Activated B cell treated with CpG ODN at 0.5 μM for 24 hours (primary cell): ENCODE results near the gene ZNF592. TPM values are rescaled to one million over a fixed set of nuclear protein-coding genes. Genes with fewer than 3 reads are reported as not detected.

Source experiments
- ATAC-seq: fragments of 200-7000 bp; cut with Tn5 transposase; one replicate; pipeline ENCODE4 v1.10.0; 2021; ENCODE audit warnings: low read depth, mild to moderate bottlenecking, moderate library complexity
- CTCF ChIA-PET: fragments of 350-600 bp; sonication (Branson Sonifier 250); formaldehyde crosslinking; loops from one replicate; lab custom pipeline; 2021; ENCODE audit warnings: antibody characterized with exemption; lab: Charles Lee
- POLR2A ChIA-PET: fragments of 350-600 bp; sonication (Branson Sonifier 250); formaldehyde crosslinking; loops from one replicate; lab custom pipeline; 2021; ENCODE audit warnings: antibody characterized with exemption; lab: Charles Lee
- DNase-seq: peaks from one replicate; pipeline ENCODE4 v3.0.0; 2022
- H3K27ac Mint-ChIP-seq: one replicate; pipeline ENCODE4 v1.8.0; 2020; ENCODE audit warnings: mixed read lengths
- H3K27me3 Mint-ChIP-seq: one replicate; pipeline ENCODE4 v1.8.0; 2021; ENCODE audit warnings: mixed read lengths
- H3K36me3 Mint-ChIP-seq: one replicate; pipeline ENCODE4 v1.8.0; 2021; ENCODE audit warnings: low read depth, mixed read lengths
- H3K4me1 Mint-ChIP-seq: one replicate; pipeline ENCODE4 v1.8.0; 2021; ENCODE audit warnings: mixed read lengths
- H3K4me3 Mint-ChIP-seq: one replicate; pipeline ENCODE4 v1.8.0; 2020; ENCODE audit warnings: mild to moderate bottlenecking, mixed read lengths
- H3K9me3 Mint-ChIP-seq: one replicate; pipeline ENCODE4 v1.8.0; 2020; ENCODE audit warnings: mixed read lengths
- intact Hi-C: fragments of 100-400 bp; cut with micrococcal nuclease; formaldehyde crosslinking; loops from one replicate; pipeline ENCODE4 v1.15.1; 2024
- total RNA-seq: library from RNA; stranded (reverse); gene quantifications from 2 replicates; pipeline ENCODE4 v1.2.3, GENCODE V29; 2022
- TF ChIP-seq, protein P1 (sequence below): fragments of 200-600 bp; IDR thresholded peaks from one replicate; pipeline ENCODE4 v1.8.0; 2022; ENCODE audit warnings: antibody characterized with exemption, mild to moderate bottlenecking

The ZNF592 gene
- total RNA-seq, 1 donor from 2014 or later = 44.3 TPM

DNA sequence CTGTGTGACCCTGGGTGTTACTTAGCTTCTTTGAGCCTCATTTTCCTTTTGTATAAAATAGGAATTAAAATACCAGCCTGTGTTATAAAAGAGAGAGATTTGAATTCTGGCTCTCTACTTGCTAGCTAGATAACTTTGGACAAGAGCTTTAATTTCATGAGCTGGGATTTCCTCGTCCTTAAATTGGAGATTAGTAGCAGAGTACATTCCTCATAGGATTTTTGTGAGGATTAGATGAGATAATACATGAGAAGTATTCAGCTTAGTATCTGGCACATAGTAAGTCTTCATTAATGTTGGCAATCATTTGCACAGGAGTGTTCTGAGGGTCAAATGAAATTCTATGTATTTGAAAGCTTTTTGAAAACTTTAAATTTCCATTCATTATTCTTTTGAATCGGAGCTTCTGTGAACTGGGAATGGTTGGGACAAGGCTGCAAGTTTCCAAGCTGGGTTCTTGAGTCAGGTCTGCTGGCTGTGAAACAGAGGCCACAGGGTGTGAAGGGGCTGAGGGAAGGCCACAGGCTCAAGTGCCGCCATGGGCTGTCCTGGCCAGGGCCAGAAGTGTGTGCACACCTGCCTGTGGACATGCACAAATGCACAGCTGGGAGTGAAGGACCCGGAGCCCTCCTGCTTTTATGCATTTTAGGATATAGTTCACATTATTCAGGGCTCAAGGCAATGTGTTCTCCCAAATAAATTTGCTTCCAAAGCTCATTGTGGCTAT is 86.0 kb downstream of the ZNF592 start:
- no peak for ATAC-seq

DNA sequence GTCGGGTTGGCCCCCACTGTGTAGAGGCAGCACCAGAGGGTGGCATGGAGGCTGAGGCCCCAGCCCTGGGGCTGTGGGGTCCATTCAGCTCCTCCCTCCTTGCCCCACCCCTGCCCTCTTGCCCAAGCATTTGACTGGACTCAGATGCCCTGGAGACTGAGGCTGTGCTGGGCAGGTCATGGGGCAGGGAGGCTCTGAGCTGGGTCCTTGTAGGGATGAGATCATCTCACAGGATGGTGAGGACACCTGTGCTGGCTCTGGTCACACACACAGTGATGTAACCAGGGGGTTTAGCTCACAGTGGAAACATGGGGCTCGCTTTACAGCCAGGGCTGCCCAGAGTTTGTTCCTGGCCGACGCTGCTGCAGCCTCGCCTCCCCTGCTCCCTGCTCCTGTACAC is 86.6 kb downstream of the ZNF592 start:
- Mint-ChIP-seq H3K27ac (no peak overlapping the region), H3K27me3 (peaks cover 4% of the 10 kb centered on the region), H3K4me1 (no peaks in the 10 kb centered on the region), H3K9me3 (no peaks in the 10 kb centered on the region), H3K36me3 (no peaks in the 10 kb centered on the region), H3K4me3 (no peak overlapping the region)
- intact Hi-C loops = no loop called here
- DNase-seq = no peak
- ChIA-PET POLR2A (no interaction called here), CTCF (interaction anchor here (0.8 kb wide), 1 partner anchor 9 kb away, joined by 3 read pairs; no protein-coding TSS in a partner anchor)
- ATAC-seq = no peak
- TF ChIP-seq, protein P1, sequence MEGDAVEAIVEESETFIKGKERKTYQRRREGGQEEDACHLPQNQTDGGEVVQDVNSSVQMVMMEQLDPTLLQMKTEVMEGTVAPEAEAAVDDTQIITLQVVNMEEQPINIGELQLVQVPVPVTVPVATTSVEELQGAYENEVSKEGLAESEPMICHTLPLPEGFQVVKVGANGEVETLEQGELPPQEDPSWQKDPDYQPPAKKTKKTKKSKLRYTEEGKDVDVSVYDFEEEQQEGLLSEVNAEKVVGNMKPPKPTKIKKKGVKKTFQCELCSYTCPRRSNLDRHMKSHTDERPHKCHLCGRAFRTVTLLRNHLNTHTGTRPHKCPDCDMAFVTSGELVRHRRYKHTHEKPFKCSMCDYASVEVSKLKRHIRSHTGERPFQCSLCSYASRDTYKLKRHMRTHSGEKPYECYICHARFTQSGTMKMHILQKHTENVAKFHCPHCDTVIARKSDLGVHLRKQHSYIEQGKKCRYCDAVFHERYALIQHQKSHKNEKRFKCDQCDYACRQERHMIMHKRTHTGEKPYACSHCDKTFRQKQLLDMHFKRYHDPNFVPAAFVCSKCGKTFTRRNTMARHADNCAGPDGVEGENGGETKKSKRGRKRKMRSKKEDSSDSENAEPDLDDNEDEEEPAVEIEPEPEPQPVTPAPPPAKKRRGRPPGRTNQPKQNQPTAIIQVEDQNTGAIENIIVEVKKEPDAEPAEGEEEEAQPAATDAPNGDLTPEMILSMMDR = no peak

More for the DNA sequence above, 86.0 kb downstream of the ZNF592 start:
- intact Hi-C loops = no loop called here
- Mint-ChIP-seq H3K4me3 (no peak overlapping the region), H3K36me3 (no peaks in the 10 kb centered on the region), H3K9me3 (no peaks in the 10 kb centered on the region), H3K27ac (no peak overlapping the region), H3K27me3 (peaks cover 4% of the 10 kb centered on the region), H3K4me1 (no peaks in the 10 kb centered on the region)
- POLR2A ChIA-PET = no interaction called here
- CTCF ChIA-PET = interaction anchor here (0.8 kb wide), 1 partner anchor 9 kb away, joined by 3 read pairs; no protein-coding TSS in a partner anchor
- no peak for DNase-seq
- TF ChIP-seq, protein P1 = no peak

DNA sequence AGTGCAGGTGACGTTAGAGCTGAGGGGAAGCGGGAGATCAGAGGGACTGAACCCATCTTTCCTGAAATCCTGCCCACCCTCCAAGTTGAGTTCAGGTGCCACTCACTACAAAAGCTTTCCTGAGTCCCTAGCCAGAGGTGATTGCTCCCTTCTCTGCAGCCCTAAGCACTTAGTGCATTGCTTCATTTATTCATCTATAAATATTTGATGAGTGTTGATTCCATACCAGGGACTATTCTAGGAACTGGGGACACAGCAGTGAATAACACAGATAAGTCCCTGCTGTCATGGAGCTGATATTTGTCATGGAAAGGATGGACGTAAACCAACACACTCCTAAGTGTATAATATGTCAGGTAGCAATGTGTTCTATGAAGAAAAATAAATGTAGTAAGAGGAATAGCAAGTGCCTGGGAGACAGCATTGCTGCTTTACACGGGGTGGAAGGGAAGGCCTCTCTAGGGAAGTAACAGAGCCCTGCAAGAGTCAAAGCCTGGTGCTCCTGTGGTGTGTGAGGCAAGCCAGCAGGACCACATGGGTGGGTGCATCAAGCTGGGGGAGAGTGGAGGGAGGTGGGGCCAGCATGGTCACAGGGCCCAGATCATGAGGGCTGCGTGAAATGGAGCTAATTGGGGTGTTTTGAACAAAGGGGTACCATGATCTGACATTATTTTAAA is 87.4 kb downstream of the ZNF592 start:
- DNase-seq = no peak
- H3K27me3 Mint-ChIP-seq = peaks cover 4% of the 10 kb centered on the region
- TF ChIP-seq, protein P1 = no peak
- H3K36me3 Mint-ChIP-seq = no peaks in the 10 kb centered on the region
- POLR2A ChIA-PET = no interaction called here
- intact Hi-C loops = no loop called here
- H3K9me3 Mint-ChIP-seq = no peaks in the 10 kb centered on the region
- H3K4me1 Mint-ChIP-seq = no peaks in the 10 kb centered on the region
- H3K4me3 Mint-ChIP-seq = no peak overlapping the region
- CTCF ChIA-PET = no interaction called here
- no peak for ATAC-seq
- H3K27ac Mint-ChIP-seq = no peak overlapping the region

DNA sequence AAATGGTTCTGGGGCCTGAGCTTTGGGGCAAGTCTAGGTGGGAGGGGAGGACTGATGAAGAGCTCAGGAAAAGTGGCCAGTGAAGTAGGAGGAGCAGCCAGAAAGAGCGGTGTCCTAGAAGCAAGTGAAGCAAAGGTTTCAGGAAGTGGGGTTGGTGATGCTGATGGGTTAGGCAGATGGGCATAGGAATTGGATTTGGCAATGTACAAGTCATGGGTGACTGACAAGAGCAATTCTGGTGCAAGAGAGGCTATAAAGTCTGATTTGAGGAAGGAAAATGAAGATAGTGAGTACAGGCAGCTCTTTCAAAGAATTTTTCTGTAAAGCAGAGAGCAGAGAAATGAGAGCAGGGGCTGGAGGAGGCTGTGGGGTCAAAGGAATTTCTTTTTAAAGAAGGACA is 88.5 kb downstream of the ZNF592 start:
- no peak for ATAC-seq
- Mint-ChIP-seq H3K27ac (no peak overlapping the region), H3K4me3 (no peak overlapping the region), H3K36me3 (no peaks in the 10 kb centered on the region), H3K9me3 (no peaks in the 10 kb centered on the region), H3K4me1 (no peaks in the 10 kb centered on the region), H3K27me3 (peaks cover 1% of the 10 kb centered on the region)
- CTCF ChIA-PET = no interaction called here
- TF ChIP-seq, protein P1 = no peak
- POLR2A ChIA-PET = no interaction called here
- intact Hi-C loops = no loop called here
- no peak for DNase-seq

DNA sequence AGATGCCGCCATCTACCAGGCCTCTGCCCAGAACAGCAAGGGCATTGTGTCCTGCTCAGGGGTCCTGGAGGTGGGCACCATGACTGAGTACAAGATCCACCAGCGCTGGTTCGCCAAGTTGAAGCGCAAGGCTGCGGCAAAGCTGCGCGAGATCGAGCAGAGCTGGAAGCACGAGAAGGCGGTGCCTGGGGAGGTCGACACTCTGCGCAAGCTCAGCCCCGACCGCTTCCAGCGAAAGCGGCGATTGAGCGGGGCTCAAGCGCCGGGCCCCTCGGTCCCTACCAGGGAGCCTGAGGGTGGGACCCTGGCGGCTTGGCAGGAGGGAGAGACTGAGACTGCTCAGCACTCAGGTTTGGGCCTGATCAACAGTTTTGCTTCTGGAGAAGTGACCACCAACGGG is 91.3 kb downstream of the ZNF592 start:
- ATAC-seq = no peak
- no peaks in the 10 kb centered on the region for H3K36me3 Mint-ChIP-seq
- no peaks in the 10 kb centered on the region for H3K4me1 Mint-ChIP-seq
- no peaks in the 10 kb centered on the region for H3K9me3 Mint-ChIP-seq
- TF ChIP-seq, protein P1 = no peak
- no peak for DNase-seq
- no peak overlapping the region for H3K4me3 Mint-ChIP-seq
- no peak overlapping the region for H3K27ac Mint-ChIP-seq
- intact Hi-C loops = no loop called here
- POLR2A ChIA-PET = no interaction called here
- CTCF ChIA-PET = no interaction called here
- H3K27me3 Mint-ChIP-seq = peaks cover 1% of the 10 kb centered on the region
